GM12878 (cell line): ENCODE data around the gene TRIM13. TPM values are rescaled to one million over a fixed set of nuclear protein-coding genes. Genes with fewer than 3 reads are reported as not detected.

Experiments
- BACH1 ChIP-seq: fragments of 450-650 bp; IDR thresholded peaks from 2 replicates; pipeline ENCODE4 v1.6.1; 2017; ENCODE audit warnings: mild to moderate bottlenecking, borderline replicate concordance
- BCL11A ChIP-seq: IDR thresholded peaks from 2 replicates; pipeline ENCODE4 v1.6.1; 2011; ENCODE audit warnings: low read depth, low read length
- PAX8 ChIP-seq: fragments of 450-650 bp; IDR thresholded peaks from 2 replicates; pipeline ENCODE4 v1.6.1; 2017; ENCODE audit warnings: mild to moderate bottlenecking, moderate library complexity
- PML ChIP-seq: IDR thresholded peaks from 2 replicates; pipeline ENCODE4 v1.6.1; 2012; ENCODE audit warnings: low read length, inconsistent platforms
- RUNX3 ChIP-seq: IDR thresholded peaks from 2 replicates; pipeline ENCODE4 v1.6.1; 2012; ENCODE audit warnings: low read length, inconsistent platforms
- TAF1 ChIP-seq: IDR thresholded peaks from 2 replicates; pipeline ENCODE4 v1.6.1; 2011; ENCODE audit warnings: mild to moderate bottlenecking, low read depth, low read length, borderline replicate concordance
- polyA plus RNA-seq, 11 experiments: library from polyadenylated mRNA; depleted of rRNA in 4 of 11; unstranded in 6 of 11; stranded (reverse) in 5 of 11; fragments of >200 nt; fragmentation: Nextera tagmentation in 4 of 11; fragmentation: Illumina TruSeq in 1 of 11; extraction: Ambion mirVana in 4 of 11; extraction: Trizol in 1 of 11; gene quantifications; 1 replicate in 1 of 11; 2 replicates in 10 of 11; pipeline versions ENCODE4 v1.2.1 to v1.2.3, GENCODE V29; 2011 to 2016; ENCODE audit warnings: inconsistent platforms in 2 of 11, missing spikeins in 2 of 11, low read depth in 1 of 11
- total RNA-seq, 4 experiments: library from RNA; depleted of rRNA in 3 of 4; stranded (reverse); fragments of >200 nt in 3 of 4; fragmentation: Illumina TruSeq in 1 of 4; extraction: Trizol in 1 of 4; gene quantifications; 2 replicates each; pipeline versions ENCODE4 v1.2.1 to v1.2.3, GENCODE V29; 2013 to 2021
- TF ChIP-seq, protein P1 (sequence below): IDR thresholded peaks from 2 replicates; pipeline ENCODE4 v1.6.1; 2012; ENCODE audit warnings: low read depth, low read length, improper control_type of control experiment
- TF ChIP-seq, protein P2 (sequence below): fragments of 450-650 bp; IDR thresholded peaks from 2 replicates; pipeline ENCODE4 v1.6.1; 2017; ENCODE audit warnings: mild to moderate bottlenecking, low read depth, inconsistent platforms; ENCODE audit not compliant: poor library complexity, severe bottlenecking

TRIM13 gene
- total and polyA plus RNA-seq, 10 of the 15 experiments (the other 5 are each of a cell fraction or from before 2014, with no cell fraction given): 15.4 to 33.8 (median 21.0) TPM

DNA sequence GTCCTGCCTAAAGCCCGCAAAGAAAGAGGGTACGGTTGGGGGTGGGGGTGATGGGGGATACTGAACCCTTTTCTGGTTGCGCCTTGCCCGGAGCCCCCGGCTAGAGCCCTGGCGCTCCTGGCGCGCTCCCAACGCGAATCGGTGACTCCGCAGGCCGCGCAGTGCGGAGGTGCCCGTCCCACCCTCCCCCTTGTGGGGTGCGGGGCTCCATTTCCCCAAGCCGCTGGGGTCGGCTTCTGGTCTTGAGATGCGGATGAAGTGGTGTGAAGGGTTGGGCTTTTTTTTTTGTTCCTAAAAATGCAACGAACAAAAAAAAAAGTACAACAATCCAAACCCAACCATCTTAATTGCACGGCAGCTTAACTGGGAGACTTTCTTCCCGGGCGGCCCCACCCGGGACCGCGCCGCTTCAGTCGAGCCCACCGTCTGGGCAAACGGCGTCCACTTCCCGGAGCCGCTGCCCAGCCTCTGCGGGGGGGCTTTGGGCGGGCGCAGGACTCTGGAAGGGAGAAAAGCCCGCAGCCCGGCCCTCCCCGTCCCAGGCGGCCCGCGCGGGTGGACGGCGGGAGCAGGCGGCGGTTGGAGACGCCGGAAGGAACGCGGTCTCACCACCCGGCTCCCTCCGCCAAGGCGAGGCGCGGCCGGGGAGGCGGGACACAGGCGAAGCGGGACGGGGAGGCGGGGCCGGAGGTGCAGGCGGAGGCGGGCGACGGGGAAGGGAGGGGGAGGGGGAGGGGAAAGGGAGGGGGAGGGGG lies 504 bp upstream of the TRIM13 start (continued):
- TF ChIP-seq BCL11A: no peak
- peak; percentile 80; the same call in 1 of the 2 replicates for TF ChIP-seq TAF1
- TF ChIP-seq BACH1: peak; percentile 60
- peak; percentile 52 for TF ChIP-seq RUNX3
- TF ChIP-seq, protein P1, sequence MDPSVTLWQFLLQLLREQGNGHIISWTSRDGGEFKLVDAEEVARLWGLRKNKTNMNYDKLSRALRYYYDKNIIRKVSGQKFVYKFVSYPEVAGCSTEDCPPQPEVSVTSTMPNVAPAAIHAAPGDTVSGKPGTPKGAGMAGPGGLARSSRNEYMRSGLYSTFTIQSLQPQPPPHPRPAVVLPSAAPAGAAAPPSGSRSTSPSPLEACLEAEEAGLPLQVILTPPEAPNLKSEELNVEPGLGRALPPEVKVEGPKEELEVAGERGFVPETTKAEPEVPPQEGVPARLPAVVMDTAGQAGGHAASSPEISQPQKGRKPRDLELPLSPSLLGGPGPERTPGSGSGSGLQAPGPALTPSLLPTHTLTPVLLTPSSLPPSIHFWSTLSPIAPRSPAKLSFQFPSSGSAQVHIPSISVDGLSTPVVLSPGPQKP: 0 out of 2 replicates have a peak, but pooled peaks have one; percentile 19
- TF ChIP-seq, protein P2, sequence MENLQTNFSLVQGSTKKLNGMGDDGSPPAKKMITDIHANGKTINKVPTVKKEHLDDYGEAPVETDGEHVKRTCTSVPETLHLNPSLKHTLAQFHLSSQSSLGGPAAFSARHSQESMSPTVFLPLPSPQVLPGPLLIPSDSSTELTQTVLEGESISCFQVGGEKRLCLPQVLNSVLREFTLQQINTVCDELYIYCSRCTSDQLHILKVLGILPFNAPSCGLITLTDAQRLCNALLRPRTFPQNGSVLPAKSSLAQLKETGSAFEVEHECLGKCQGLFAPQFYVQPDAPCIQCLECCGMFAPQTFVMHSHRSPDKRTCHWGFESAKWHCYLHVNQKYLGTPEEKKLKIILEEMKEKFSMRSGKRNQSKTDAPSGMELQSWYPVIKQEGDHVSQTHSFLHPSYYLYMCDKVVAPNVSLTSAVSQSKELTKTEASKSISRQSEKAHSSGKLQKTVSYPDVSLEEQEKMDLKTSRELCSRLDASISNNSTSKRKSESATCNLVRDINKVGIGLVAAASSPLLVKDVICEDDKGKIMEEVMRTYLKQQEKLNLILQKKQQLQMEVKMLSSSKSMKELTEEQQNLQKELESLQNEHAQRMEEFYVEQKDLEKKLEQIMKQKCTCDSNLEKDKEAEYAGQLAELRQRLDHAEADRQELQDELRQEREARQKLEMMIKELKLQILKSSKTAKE: no peak
- peak; percentile 45; the same call in 1 of the 2 replicates for TF ChIP-seq PML
- no peak for TF ChIP-seq PAX8
